ENCODE results near the gene MCTP1.

Gene MCTP1

DNA sequence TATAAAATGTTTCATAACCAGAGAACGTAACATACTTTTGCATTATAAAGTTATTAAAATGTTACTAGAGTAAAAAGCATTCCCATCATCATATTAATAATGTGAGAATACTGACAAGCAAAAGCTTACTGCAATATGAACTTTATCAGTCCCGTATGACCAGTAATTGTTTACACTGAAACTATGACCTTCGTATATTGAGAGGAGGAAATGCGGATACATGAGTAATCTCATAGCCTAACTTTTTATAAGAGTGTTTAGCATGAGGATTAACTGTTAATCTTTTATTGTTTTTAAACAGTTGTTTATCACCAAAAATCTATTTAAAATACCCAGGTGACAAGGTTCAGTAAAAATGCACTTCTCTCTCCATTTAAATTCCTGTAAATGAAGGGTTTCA, 394.0 kb downstream of the MCTP1 start:
- Histone ChIP-seq H3K9me3 (ENCODE audit: control insufficient read depth, low read depth, low read length) (no peaks in the 10 kb centered on the region), H3K27me3 (ENCODE audit: control insufficient read depth, insufficient read depth, low read length) (no peaks in the 10 kb centered on the region), H3K4me1 (ENCODE audit: control insufficient read depth, low read depth, low read length) (peaks cover 5% of the 10 kb centered on the region)

DNA sequence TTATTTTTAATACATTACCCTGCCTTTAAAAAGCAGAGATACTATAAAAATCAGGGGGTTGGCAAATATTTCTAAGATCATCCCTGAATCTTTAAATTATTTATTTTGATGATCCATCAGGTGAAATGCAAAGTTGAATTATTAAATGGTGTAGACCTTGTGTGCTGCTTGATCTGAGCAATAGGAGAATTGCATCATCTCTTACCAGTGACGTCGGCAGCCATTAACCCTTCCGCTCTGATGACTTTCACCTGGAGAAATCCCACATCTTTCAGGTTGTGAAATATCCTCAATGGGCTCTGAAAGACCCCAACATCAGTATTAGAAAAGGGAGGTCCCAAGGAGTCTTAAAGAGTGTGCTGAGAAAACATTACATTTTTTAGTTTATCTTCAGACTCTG, 396.2 kb downstream of the MCTP1 start:
- no peak overlapping the region for H3K27ac ChIP-seq (ENCODE audit: low read length)
- no peak overlapping the region for H3K9ac ChIP-seq (ENCODE audit: low read length)
- no peak overlapping the region for H3K4me3 ChIP-seq (ENCODE audit: low read length)
- H3K27me3 ChIP-seq (ENCODE audit: control insufficient read depth, insufficient read depth, low read length) = no peaks in the 10 kb centered on the region
- H3K4me1 ChIP-seq (ENCODE audit: control insufficient read depth, low read depth, low read length) = peaks cover 11% of the 10 kb centered on the region
- H3K9me3 ChIP-seq (ENCODE audit: control insufficient read depth, low read depth, low read length) = no peaks in the 10 kb centered on the region
- H3K36me3 ChIP-seq (ENCODE audit: control insufficient read depth, low read depth, low read length) = no peaks in the 10 kb centered on the region

More for the DNA sequence above, 394.0 kb downstream of the MCTP1 start:
- no peaks in the 10 kb centered on the region for H3K36me3 ChIP-seq (ENCODE audit: control insufficient read depth, low read depth, low read length)
- no peak overlapping the region for H3K27ac ChIP-seq (ENCODE audit: low read length)
- H3K9ac ChIP-seq (ENCODE audit: low read length) = no peak overlapping the region
- no peak overlapping the region for H3K4me3 ChIP-seq (ENCODE audit: low read length)

GRCh38 chr5:94885931-94886330, 399.0 kb downstream of the MCTP1 start:
- Histone ChIP-seq H3K36me3 (ENCODE audit: control insufficient read depth, low read depth, low read length) (no peaks in the 10 kb centered on the region), H3K27ac (ENCODE audit: low read length) (no peak overlapping the region), H3K4me1 (ENCODE audit: control insufficient read depth, low read depth, low read length) (peaks cover 7% of the 10 kb centered on the region), H3K4me3 (ENCODE audit: low read length) (no peak overlapping the region), H3K27me3 (ENCODE audit: control insufficient read depth, insufficient read depth, low read length) (no peaks in the 10 kb centered on the region), H3K9me3 (ENCODE audit: control insufficient read depth, low read depth, low read length) (no peaks in the 10 kb centered on the region), H3K9ac (ENCODE audit: low read length) (no peak overlapping the region)

- Histone ChIP-seq H3K9me3 (ENCODE audit: control insufficient read depth, low read depth, low read length) (no peaks in the 10 kb centered on the region), H3K27me3 (ENCODE audit: control insufficient read depth, insufficient read depth, low read length) (no peaks in the 10 kb centered on the region), H3K4me1 (ENCODE audit: control insufficient read depth, low read depth, low read length) (peaks cover 7% of the 10 kb centered on the region), H3K27ac (ENCODE audit: low read length) (no peak overlapping the region), H3K9ac (ENCODE audit: low read length) (no peak overlapping the region), H3K4me3 (ENCODE audit: low read length) (no peak overlapping the region), H3K36me3 (ENCODE audit: control insufficient read depth, low read depth, low read length) (no peaks in the 10 kb centered on the region)
Measured at GRCh38 chr5:94884311-94884710, 400.6 kb downstream of the MCTP1 start.

- Histone ChIP-seq H3K4me1 (ENCODE audit: control insufficient read depth, low read depth, low read length) (no peaks in the 10 kb centered on the region), H3K9me3 (ENCODE audit: control insufficient read depth, low read depth, low read length) (no peaks in the 10 kb centered on the region), H3K27ac (ENCODE audit: low read length) (no peak overlapping the region), H3K36me3 (ENCODE audit: control insufficient read depth, low read depth, low read length) (no peaks in the 10 kb centered on the region), H3K4me3 (ENCODE audit: low read length) (no peak overlapping the region), H3K9ac (ENCODE audit: low read length) (no peak overlapping the region), H3K27me3 (ENCODE audit: control insufficient read depth, insufficient read depth, low read length) (no peaks in the 10 kb centered on the region)
Measured at GRCh38 chr5:94872526-94872925, 412.4 kb downstream of the MCTP1 start.

DNA sequence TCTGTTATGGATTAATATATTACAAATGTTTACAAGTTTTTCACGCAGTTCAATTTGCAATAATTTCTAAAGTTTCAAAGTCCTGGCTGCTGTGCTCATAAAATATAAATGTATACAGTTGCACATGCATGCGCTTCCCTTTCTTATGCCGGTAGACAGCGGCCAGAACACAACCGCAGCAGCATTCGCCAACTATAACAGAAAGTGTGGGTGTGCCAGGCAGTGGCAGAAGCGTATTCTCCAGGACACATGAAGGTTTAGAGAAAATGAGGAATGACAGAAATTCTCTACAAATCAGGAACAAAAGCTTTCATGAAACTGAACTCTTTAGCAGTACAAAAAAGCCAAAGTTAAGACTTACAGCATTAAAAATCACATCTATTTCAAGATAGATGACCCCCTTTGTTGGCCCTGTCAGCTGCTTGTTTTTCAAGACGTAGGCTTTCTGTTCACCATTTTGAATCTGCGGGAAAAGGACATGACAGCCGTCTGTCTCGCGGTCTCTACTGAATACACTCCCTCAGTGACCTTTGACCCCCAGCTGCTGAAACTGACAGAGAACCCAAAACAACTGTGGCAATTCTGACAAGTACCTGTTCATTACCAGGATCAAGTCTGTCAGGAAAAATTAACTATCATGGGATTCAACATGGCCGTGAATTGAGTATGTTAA, 414.2 kb downstream of the MCTP1 start:
- H3K4me3 ChIP-seq (ENCODE audit: low read length) = no peak overlapping the region
- H3K9me3 ChIP-seq (ENCODE audit: control insufficient read depth, low read depth, low read length) = no peaks in the 10 kb centered on the region

DNA sequence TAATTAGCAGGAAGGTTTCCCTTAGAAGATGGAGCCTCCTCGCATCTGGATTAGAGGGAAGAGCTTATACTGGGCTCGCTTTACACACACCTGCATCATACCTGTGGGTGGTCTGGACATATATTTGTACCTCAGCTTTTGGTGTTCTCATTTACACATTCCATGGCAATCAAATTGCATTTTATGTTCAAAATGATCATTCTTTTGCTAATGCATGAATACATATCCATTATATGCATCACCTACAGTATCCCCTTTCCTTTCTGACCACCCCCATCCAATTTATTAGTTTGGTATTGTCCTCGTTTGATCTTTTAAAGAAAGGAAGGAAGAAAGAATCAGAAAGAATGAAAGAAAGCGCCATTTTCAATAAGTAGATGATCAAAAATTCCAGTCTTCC, 415.0 kb downstream of the MCTP1 start:
- H3K9me3 ChIP-seq (ENCODE audit: control insufficient read depth, low read depth, low read length) = no peaks in the 10 kb centered on the region
- peaks cover 15% of the 10 kb centered on the region for H3K4me1 ChIP-seq (ENCODE audit: control insufficient read depth, low read depth, low read length)
- no peaks in the 10 kb centered on the region for H3K36me3 ChIP-seq (ENCODE audit: control insufficient read depth, low read depth, low read length)
- no peak overlapping the region for H3K9ac ChIP-seq (ENCODE audit: low read length)
- H3K4me3 ChIP-seq (ENCODE audit: low read length) = no peak overlapping the region
- H3K27me3 ChIP-seq (ENCODE audit: control insufficient read depth, insufficient read depth, low read length) = no peaks in the 10 kb centered on the region
- no peak overlapping the region for H3K27ac ChIP-seq (ENCODE audit: low read length)

More for the DNA sequence above, 414.2 kb downstream of the MCTP1 start:
- no peaks in the 10 kb centered on the region for H3K27me3 ChIP-seq (ENCODE audit: control insufficient read depth, insufficient read depth, low read length)
- H3K36me3 ChIP-seq (ENCODE audit: control insufficient read depth, low read depth, low read length) = no peaks in the 10 kb centered on the region
- H3K9ac ChIP-seq (ENCODE audit: low read length) = no peak overlapping the region
- H3K4me1 ChIP-seq (ENCODE audit: control insufficient read depth, low read depth, low read length) = peaks cover 15% of the 10 kb centered on the region
- H3K27ac ChIP-seq (ENCODE audit: low read length) = no peak overlapping the region

GRCh38 chr5:94863951-94864350, 420.9 kb downstream of the MCTP1 start:
- Histone ChIP-seq H3K27ac (ENCODE audit: low read length) (no peak overlapping the region), H3K9me3 (ENCODE audit: control insufficient read depth, low read depth, low read length) (no peaks in the 10 kb centered on the region), H3K27me3 (ENCODE audit: control insufficient read depth, insufficient read depth, low read length) (no peaks in the 10 kb centered on the region), H3K9ac (ENCODE audit: low read length) (no peak overlapping the region), H3K4me1 (ENCODE audit: control insufficient read depth, low read depth, low read length) (peaks cover 27% of the 10 kb centered on the region), H3K4me3 (ENCODE audit: low read length) (no peak overlapping the region), H3K36me3 (ENCODE audit: control insufficient read depth, low read depth, low read length) (no peaks in the 10 kb centered on the region)

GRCh38 chr5:94857111-94857510, 427.8 kb downstream of the MCTP1 start:
- Histone ChIP-seq H3K9ac (ENCODE audit: low read length) (no peak overlapping the region), H3K27me3 (ENCODE audit: control insufficient read depth, insufficient read depth, low read length) (no peaks in the 10 kb centered on the region), H3K36me3 (ENCODE audit: control insufficient read depth, low read depth, low read length) (no peaks in the 10 kb centered on the region), H3K4me1 (ENCODE audit: control insufficient read depth, low read depth, low read length) (peaks cover 11% of the 10 kb centered on the region), H3K27ac (ENCODE audit: low read length) (no peak overlapping the region), H3K9me3 (ENCODE audit: control insufficient read depth, low read depth, low read length) (no peaks in the 10 kb centered on the region), H3K4me3 (ENCODE audit: low read length) (no peak overlapping the region)

- peaks cover 11% of the 10 kb centered on the region for H3K4me1 ChIP-seq (ENCODE audit: control insufficient read depth, low read depth, low read length)
- H3K9me3 ChIP-seq (ENCODE audit: control insufficient read depth, low read depth, low read length) = no peaks in the 10 kb centered on the region
- no peaks in the 10 kb centered on the region for H3K27me3 ChIP-seq (ENCODE audit: control insufficient read depth, insufficient read depth, low read length)
- H3K27ac ChIP-seq (ENCODE audit: low read length) = no peak overlapping the region
- H3K36me3 ChIP-seq (ENCODE audit: control insufficient read depth, low read depth, low read length) = no peaks in the 10 kb centered on the region
- H3K9ac ChIP-seq (ENCODE audit: low read length) = no peak overlapping the region
- no peak overlapping the region for H3K4me3 ChIP-seq (ENCODE audit: low read length)
Measured at GRCh38 chr5:94856257-94856800, 428.6 kb downstream of the MCTP1 start.

GRCh38 chr5:94855543-94855942, 429.4 kb downstream of the MCTP1 start:
- H3K4me3 ChIP-seq (ENCODE audit: low read length) = no peak overlapping the region
- H3K9me3 ChIP-seq (ENCODE audit: control insufficient read depth, low read depth, low read length) = no peaks in the 10 kb centered on the region
- no peaks in the 10 kb centered on the region for H3K27me3 ChIP-seq (ENCODE audit: control insufficient read depth, insufficient read depth, low read length)
- no peak overlapping the region for H3K27ac ChIP-seq (ENCODE audit: low read length)
- H3K9ac ChIP-seq (ENCODE audit: low read length) = no peak overlapping the region
- no peaks in the 10 kb centered on the region for H3K36me3 ChIP-seq (ENCODE audit: control insufficient read depth, low read depth, low read length)
- peaks cover 13% of the 10 kb centered on the region for H3K4me1 ChIP-seq (ENCODE audit: control insufficient read depth, low read depth, low read length)

GRCh38 chr5:94853120-94853519, 431.8 kb downstream of the MCTP1 start:
- Histone ChIP-seq H3K4me1 (ENCODE audit: control insufficient read depth, low read depth, low read length) (peaks cover 24% of the 10 kb centered on the region), H3K9ac (ENCODE audit: low read length) (no peak overlapping the region), H3K27ac (ENCODE audit: low read length) (no peak overlapping the region), H3K9me3 (ENCODE audit: control insufficient read depth, low read depth, low read length) (no peaks in the 10 kb centered on the region), H3K36me3 (ENCODE audit: control insufficient read depth, low read depth, low read length) (no peaks in the 10 kb centered on the region), H3K4me3 (ENCODE audit: low read length) (no peak overlapping the region), H3K27me3 (ENCODE audit: control insufficient read depth, insufficient read depth, low read length) (no peaks in the 10 kb centered on the region)

All from iPS-18a (cell line).